Hematopoietic multipotent progenitor cell treated with erythropoietin and hydrocortisone succinate and interleukin-3 and kit ligand, for 6 days (in vitro differentiated cells): ENCODE results near the gene CBFA2T3.

Source experiments
- DNase-seq: peaks from one replicate; pipeline ENCODE4 v3.0.0-alpha.2; 2015

CBFA2T3 gene

DNA sequence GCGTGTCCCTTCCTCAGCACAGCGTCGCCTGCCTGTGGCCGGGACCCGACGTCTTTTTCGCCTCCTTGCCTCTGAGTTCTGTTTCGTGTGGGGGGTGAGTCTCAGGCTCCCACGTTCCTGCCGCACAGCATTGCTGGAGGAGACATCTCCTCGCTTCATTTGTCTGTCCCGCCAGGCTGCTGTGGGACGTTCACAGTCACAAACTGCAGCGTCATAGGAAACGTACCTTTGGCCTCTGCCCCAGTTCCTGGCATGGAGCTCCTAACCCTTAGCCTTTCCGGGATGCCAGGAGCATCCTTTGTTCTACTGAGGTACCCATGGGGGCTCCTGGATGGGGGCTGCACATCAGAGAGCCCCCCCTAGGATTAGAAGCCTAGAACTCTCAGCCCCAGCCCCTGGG, 18.2 kb upstream of the CBFA2T3 start:
- no peak for DNase-seq

GRCh38 chr16:88994695-88995094, 17.7 kb upstream of the CBFA2T3 start:
- DNase-seq, result peak; percentile 63

DNA sequence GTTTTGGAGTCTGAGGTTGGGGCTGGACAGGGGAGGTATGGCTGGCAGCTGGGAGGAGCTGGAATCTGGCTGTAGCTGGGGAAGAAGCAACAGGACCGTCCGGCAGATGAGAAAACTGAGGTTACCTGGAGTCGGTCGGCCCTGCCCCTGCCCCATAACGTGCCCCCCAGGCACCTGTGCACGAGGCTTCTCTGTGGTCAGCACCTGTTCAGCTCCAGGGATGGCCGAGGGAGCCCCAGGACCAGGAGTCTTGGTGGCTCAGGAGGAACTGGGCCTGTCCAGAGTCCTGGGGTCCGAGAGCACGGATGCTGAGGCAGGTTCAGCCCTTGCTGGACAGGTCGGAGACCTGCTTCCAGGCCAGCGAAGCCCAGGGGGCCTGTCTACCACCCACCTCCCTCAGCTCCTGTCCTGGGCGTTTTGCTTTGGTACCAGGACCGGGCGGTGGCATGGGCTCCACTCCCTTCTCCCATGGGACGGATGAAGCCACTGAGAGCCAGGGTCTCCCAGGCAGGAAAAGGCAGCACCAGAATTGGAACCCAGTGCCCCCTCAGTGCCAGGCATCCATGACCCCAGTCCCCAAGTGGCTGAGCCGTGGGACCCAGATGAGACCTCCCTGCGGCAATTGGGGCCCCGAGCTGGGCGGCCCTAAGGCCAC, 17.1 kb upstream of the CBFA2T3 start:
- DNase-seq, result no peak

- peak; percentile 81 for DNase-seq
Observed at GRCh38 chr16:88993166-88993761, 16.3 kb upstream of the CBFA2T3 start.

GRCh38 chr16:88992351-88993165, 15.6 kb upstream of the CBFA2T3 start:
- peak; percentile 96 for DNase-seq

GRCh38 chr16:88991813-88992350, 14.9 kb upstream of the CBFA2T3 start:
- peak; percentile 47 for DNase-seq

DNA sequence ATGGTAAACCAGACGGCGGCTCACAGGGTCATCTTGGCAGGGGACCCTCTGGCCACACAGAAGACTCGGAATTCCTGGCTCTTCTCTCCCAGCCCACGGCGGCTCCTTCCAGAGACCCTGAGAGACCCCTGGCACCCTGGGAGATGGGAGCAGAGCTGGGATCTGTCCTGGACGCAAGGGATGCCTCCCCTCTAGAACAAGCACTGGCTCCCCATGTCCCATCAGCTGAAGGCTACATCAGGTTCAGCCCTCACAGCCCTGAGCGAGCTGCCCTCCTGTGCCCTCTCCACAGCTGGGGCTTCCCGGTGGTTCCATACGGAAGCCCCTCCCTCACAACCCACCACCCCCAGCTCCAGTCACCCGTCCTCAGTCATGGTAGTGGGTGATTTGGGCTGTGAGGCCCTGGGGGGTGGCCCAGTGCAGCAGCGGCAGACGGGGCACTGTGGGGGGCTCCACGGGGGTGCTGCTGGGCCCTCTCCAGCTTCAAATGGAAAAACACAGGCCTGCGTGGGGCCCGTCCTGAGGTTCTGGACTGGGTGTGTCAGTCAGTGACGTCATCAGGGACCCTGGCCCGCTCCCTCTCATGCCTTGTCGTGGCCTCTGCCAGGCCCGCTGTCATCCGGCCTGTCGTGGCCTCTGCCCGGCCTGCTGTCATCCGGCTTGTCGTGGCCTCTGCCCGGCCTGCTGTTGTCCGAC, 13.0 kb upstream of the CBFA2T3 start:
- DNase-seq, result no peak

DNA sequence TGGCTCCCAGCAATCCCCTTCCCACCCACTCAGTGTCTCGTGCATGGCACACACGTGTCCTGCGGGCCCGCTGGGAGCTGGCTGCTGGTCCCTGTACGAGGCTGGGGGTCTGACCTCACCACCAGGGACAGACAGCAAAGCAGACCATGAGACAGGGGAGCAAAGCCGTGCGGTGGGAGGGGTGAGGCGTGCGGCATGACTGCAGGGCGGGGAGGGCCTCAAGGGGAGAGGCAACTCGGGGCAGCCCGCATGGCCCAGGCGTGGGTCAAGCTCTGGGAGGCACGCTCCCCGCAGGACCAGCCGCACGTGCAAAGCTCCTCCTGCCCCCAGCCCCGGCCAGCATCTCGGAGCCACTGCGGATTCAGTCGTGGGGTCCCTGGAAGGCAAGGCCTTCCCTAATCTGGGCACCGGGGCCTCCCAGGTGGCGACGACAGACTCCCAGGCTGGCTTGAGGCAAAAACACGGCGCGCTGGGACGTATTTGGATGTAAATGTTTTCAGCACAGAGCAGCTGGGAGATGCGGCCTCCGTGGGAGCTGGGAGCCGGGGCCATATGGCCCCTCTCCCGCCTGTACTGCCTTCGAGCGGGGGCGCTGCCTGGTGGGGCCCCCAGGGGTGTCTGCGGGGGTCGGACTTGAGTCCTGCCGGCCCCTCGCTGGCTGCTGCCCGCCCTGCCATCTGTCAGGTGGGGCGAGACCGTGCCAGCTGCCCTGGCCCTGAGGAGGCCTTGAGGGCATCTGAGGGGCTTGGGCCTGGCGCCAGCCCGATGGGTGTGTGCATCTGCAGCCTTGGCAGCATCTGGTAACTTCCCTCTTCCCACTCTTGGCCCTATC, 12.2 kb upstream of the CBFA2T3 start:
- DNase-seq, result peak; percentile 24

DNA sequence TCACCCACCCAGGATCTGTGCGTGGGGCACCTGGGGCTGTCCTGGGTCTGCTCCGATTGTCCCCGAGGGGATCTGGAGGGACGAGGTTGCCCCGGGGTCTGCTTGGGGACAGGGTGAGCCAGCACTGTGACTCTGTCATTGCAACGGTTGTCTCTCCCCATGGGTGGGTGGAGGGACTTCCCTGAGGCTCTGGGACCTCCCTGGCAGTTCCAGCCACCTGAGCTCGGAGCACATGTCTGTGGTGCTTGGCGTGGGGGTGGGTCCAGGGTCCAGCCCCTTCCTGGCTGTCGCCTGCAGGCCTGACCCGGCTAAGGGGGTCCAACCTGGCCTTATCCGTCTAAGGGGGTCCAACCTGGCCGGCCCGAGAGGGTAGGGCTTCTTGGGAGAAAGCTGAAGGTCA, 8.5 kb upstream of the CBFA2T3 start:
- no peak for DNase-seq

- DNase-seq, result peak; percentile 30
Observed at GRCh38 chr16:88983771-88984687, 7.0 kb upstream of the CBFA2T3 start.

- peak; percentile 76 for DNase-seq
Observed at GRCh38 chr16:88983165-88983564, 6.2 kb upstream of the CBFA2T3 start.

DNA sequence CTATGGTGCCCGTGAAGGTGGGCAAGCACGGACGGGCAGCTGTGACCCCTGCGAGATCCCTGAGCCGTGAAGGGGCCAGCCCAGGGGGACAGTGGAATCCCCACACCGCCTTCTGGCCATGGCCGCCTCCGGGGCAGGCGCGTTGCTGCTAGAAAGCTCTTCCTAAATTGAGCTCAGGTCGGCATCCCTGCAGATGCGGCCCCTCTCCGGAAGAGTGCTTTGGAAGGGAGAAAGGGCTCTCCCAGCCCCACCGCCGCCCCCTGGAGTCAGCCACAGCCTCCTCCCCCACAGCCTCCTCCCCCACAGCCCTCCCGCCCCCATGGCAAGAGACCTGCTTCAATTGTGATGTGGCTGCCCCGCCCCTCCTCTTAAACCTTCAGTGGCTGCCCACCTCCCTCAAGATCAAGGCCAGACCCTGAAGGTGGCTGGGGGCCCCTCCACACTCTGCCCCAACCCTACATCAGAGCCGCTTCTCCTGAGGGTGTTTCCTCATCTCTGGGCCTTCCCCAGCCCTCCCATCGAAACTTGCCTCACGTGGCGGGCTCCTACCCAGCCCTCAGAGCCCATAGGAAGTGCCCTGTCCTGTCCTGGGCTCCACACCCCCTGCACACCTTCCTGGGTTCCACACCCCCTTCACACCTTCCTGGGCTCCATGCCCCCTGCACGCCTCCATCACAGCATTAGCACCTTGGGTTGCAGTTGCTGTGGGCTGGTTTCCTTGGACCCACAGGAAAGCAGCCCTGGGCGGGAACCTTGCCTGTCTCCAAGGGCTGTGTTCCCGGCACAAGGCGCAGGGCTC, 5.5 kb upstream of the CBFA2T3 start:
- peak; percentile 48 for DNase-seq

- DNase-seq, result no peak
Observed at GRCh38 chr16:88979353-88980015, 2.5 kb upstream of the CBFA2T3 start.

- DNase-seq, result peak; percentile 97
Observed at GRCh38 chr16:88978608-88979346, 1.8 kb upstream of the CBFA2T3 start.

- no peak for DNase-seq
Observed at GRCh38 chr16:88977812-88978607, 1.0 kb upstream of the CBFA2T3 start.

- DNase-seq, result peak; percentile 64
Observed at GRCh38 chr16:88976366-88977017, 515 bp downstream of the CBFA2T3 start.

DNA sequence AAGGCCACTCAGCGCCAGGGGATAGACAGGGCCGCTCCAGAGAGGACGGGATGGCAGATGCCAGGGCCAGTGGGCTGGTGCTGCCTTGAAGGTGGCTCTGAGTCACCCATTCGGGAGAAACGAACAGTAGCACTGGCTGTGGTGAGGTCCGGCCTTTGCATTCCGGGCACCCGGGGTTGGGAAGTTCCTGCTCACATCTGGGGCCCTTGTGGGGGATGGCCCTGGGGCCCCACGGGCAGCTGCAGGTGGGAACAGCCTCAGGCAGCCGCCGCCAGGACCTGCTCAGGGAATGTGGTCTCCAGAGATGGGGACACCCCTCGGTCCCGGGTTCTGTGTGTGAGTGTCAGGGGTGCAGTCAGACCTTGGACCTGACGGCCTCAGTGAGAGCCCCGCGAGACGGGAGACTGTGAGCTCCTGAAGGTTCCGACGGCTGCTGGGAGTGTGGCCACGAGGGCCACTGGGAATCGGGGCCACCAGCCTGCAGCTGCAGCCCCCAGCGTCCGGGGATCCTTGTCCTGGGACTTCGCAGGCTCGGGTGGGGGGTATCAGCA, 1.4 kb downstream of the CBFA2T3 start:
- peak; percentile 63 for DNase-seq
